SK-N-SH (cell line): Measurements from ENCODE around the gene KDELR1. TPM values are rescaled to one million over a fixed set of nuclear protein-coding genes. Genes with fewer than 3 reads are reported as not detected.

Source experiments
- CTCF ChIA-PET: fragments of 300-600, 350-600 bp; formaldehyde crosslinking; extraction: SDS; loops from one replicate; lab custom pipeline; 2021; lab: Yijun Ruan, JAX
- POLR2A ChIA-PET: fragments of 350-600 bp; sonication (Branson Sonifier 250); formaldehyde crosslinking; extraction: SDS; loops from one replicate; lab custom pipeline; 2020; ENCODE audit warnings: antibody characterized with exemption, inconsistent platforms; lab: Yijun Ruan, JAX
- DNase-seq: peaks from one replicate; pipeline ENCODE4 v3.0.0; 2012
- H2AFZ ChIP-seq: fragments of 200-600 bp; sonication (generic); 2 replicates; pipeline ENCODE4 v1.8.1; 2016; ENCODE audit warnings: antibody characterized with exemption, mild to moderate bottlenecking, low read depth
- H3F3A ChIP-seq: fragments of 200-600 bp; sonication (generic); replicated peaks from 2 replicates; pipeline ENCODE3; 2016; ENCODE audit warnings: antibody characterized with exemption, mild to moderate bottlenecking; ENCODE audit not compliant: insufficient read depth
- H3K27ac ChIP-seq, 2 experiments: fragments of 200-500 bp in 1 of 2; fragments of 200-600 bp in 1 of 2; sonication (Bioruptor generic) in 1 of 2; sonication (generic), shearing (Covaris generic) in 1 of 2; 2 replicates each; pipeline versions ENCODE4 v1.5.1 to v1.6.1; 2014 to 2016; ENCODE audit warnings: low read depth in 2 of 2, inconsistent platforms in 1 of 2, low read length in 1 of 2, mild to moderate bottlenecking in 1 of 2, mixed read lengths in 1 of 2
- H3K27me3 ChIP-seq: fragments of 200-600 bp; sonication (generic), shearing (Covaris generic); 2 replicates; pipeline ENCODE4 v1.6.1; 2016; ENCODE audit warnings: mixed run types; ENCODE audit not compliant: insufficient read depth
- H3K36me3 ChIP-seq, 2 experiments: fragments of 200-500 bp in 1 of 2; fragments of 200-600 bp in 1 of 2; sonication (Bioruptor generic) in 1 of 2; sonication (generic) in 1 of 2; replicated peaks in 1 of 2; 2 replicates each; pipeline versions ENCODE3 to v1.5.1; 2014 to 2016; ENCODE audit warnings: low read length in 1 of 2, mild to moderate bottlenecking in 1 of 2; ENCODE audit not compliant: insufficient read depth in 2 of 2, control insufficient read depth in 1 of 2
- H3K4me1 ChIP-seq, 2 experiments: fragments of 200-500 bp in 1 of 2; fragments of 200-600 bp in 1 of 2; sonication (Bioruptor generic) in 1 of 2; sonication (generic), shearing (Covaris generic) in 1 of 2; 2 replicates each; pipeline versions ENCODE4 v1.5.1 to v1.6.1; 2014 to 2016; ENCODE audit warnings: low read depth in 1 of 2, low read length in 1 of 2, mixed run types in 1 of 2; ENCODE audit not compliant: insufficient read depth in 2 of 2, control insufficient read depth in 1 of 2
- H3K4me2 ChIP-seq: fragments of 200-600 bp; sonication (generic), shearing (Covaris generic); 2 replicates; pipeline ENCODE4 v1.6.1; 2017; ENCODE audit warnings: mixed run types
- H3K4me3 ChIP-seq, 2 experiments: fragments of 200-500 bp in 1 of 2; fragments of 200-600 bp in 1 of 2; sonication (Bioruptor generic) in 1 of 2; sonication (generic), shearing (Covaris generic) in 1 of 2; 2 replicates each; pipeline versions ENCODE4 v1.5.1 to v1.8.1; 2014 to 2016; ENCODE audit warnings: low read depth in 2 of 2, inconsistent platforms in 1 of 2, low read length in 1 of 2, mild to moderate bottlenecking in 1 of 2, mixed read lengths in 1 of 2, moderate library complexity in 1 of 2
- H3K79me2 ChIP-seq: fragments of 200-600 bp; sonication (generic); 2 replicates; pipeline ENCODE4 v1.8.1; 2017; ENCODE audit warnings: mild to moderate bottlenecking; ENCODE audit not compliant: insufficient read depth
- H3K9ac ChIP-seq: fragments of 200-600 bp; sonication (generic); 2 replicates; pipeline ENCODE4 v1.6.1; 2017; ENCODE audit warnings: mixed run types
- H3K9me2 ChIP-seq: fragments of 200-600 bp; sonication (generic); 2 replicates; pipeline ENCODE4 v1.6.1; 2017; ENCODE audit warnings: mixed run types
- H3K9me3 ChIP-seq: fragments of 200-600 bp; sonication (generic); 2 replicates; pipeline ENCODE4 v1.6.1; 2017; ENCODE audit warnings: mixed run types, mild to moderate bottlenecking, moderate library complexity
- H4K20me1 ChIP-seq: fragments of 200-600 bp; sonication (generic); 2 replicates; pipeline ENCODE4 v1.6.1; 2017; ENCODE audit warnings: mild to moderate bottlenecking, mixed run types; ENCODE audit not compliant: insufficient read depth
- CHD2 ChIP-seq: fragments of 150-350 bp; IDR thresholded peaks from 2 replicates; pipeline ENCODE4 v1.6.1; 2018; ENCODE audit warnings: low read length; ENCODE audit not compliant: partially characterized antibody
- ELF1 ChIP-seq: IDR thresholded peaks from 2 replicates; pipeline ENCODE4 v1.4.0; 2012
- EZH2phosphoT487 ChIP-seq: fragments of 200-600 bp; sonication (generic); IDR thresholded peaks from 2 replicates; pipeline ENCODE4 v1.6.1; 2017; ENCODE audit warnings: low read depth, mixed run types, mild to moderate bottlenecking, antibody characterized with exemption, moderate library complexity, borderline replicate concordance
- FOSL2 ChIP-seq: IDR thresholded peaks from 2 replicates; pipeline ENCODE4 v1.4.0; 2012; ENCODE audit warnings: low read depth, mild to moderate bottlenecking, moderate library complexity, borderline replicate concordance
- FOXJ3 ChIP-seq: sonication (generic); formaldehyde crosslinking; IDR thresholded peaks from 2 replicates; pipeline ENCODE4 v1.5.1; 2020; ENCODE audit warnings: mild to moderate bottlenecking, missing genetic modification reagents
- GATA2 ChIP-seq: sonication (generic); formaldehyde crosslinking; IDR thresholded peaks from 2 replicates; pipeline ENCODE4 v1.5.0; 2020; ENCODE audit warnings: mild to moderate bottlenecking, missing genetic modification reagents
- MEF2A ChIP-seq: IDR thresholded peaks from 2 replicates; pipeline ENCODE4 v1.4.0; 2012; ENCODE audit warnings: low read depth, borderline replicate concordance
- NFIC ChIP-seq: IDR thresholded peaks from 2 replicates; pipeline ENCODE4 v1.4.0; 2012; ENCODE audit warnings: borderline replicate concordance
- RAD21 ChIP-seq: IDR thresholded peaks from 2 replicates; pipeline ENCODE4 v1.6.1; 2012; ENCODE audit warnings: mild to moderate bottlenecking, low read length
- SMC3 ChIP-seq: IDR thresholded peaks from 2 replicates; pipeline ENCODE4 v1.6.1; 2012; ENCODE audit warnings: low read depth, low read length, improper control_type of control experiment
- TAF1 ChIP-seq: IDR thresholded peaks from 2 replicates; pipeline ENCODE4 v1.6.1; 2012; ENCODE audit warnings: low read depth, mild to moderate bottlenecking, low read length, moderate library complexity, borderline replicate concordance
- TCF12 ChIP-seq: IDR thresholded peaks from 2 replicates; pipeline ENCODE4 v1.4.0; 2012
- YY1 ChIP-seq: IDR thresholded peaks from 2 replicates; pipeline ENCODE4 v1.4.0; 2012; ENCODE audit warnings: low read depth, mild to moderate bottlenecking
- WGBS: methylation state at CpG from one replicate; pipeline ENCODE4 v1.1.6; 2017; ENCODE audit warnings: low lambda C conversion rate; 5-methylcytosine and 5-hydroxymethylcytosine counted together
- polyA plus RNA-seq, 3 experiments: library from polyadenylated mRNA; depleted of rRNA; stranded (reverse); fragments of >200 nt; gene quantifications; 2 replicates each; pipeline ENCODE4 v1.2.3, GENCODE V29; 2012
- TF ChIP-seq, protein P1 (sequence below): fragments of 200-600 bp; sonication (generic); IDR thresholded peaks from 2 replicates; pipeline ENCODE4 v1.6.1; 2017; ENCODE audit warnings: antibody characterized with exemption, mild to moderate bottlenecking, moderate library complexity
- TF ChIP-seq, protein P2 (sequence below): fragments of 150-350 bp; IDR thresholded peaks from 2 replicates; pipeline ENCODE4 v1.6.1; 2016; ENCODE audit warnings: mild to moderate bottlenecking, low read depth, low read length
- TF ChIP-seq, protein P3 (sequence below): IDR thresholded peaks from 2 replicates; pipeline ENCODE4; 2012
- TF ChIP-seq, protein P4 (sequence below): IDR thresholded peaks from 2 replicates; pipeline ENCODE4 v1.4.0; 2012; ENCODE audit warnings: low read depth, borderline replicate concordance

The KDELR1 gene
- polyA plus RNA-seq, 1 of the 3 experiments (the other 2 are of a cell fraction): 138 TPM

DNA sequence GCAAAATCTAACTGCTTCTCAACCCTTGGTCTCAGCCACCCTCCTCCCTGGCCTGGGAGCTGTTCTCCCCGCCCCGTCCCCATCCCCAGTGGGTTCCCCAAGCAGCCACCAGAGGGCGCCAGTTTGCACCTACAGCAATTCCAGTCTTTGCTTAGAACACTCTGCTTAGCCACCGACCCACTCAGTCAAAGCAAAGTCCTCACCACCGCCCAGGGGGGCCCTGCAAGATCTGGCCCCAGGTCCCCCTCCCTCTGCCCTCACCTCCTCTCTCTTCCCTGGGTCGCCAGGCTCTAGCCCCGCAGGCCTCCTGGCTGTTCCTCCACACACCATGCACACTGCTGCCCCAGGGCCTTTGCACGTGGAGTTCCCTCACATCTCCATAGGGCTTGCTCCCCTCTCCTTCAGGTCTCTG lies 40.0 kb downstream of the KDELR1 start:
- H3K9me2 ChIP-seq: no peaks in the 10 kb centered on the region
- no peak overlapping the region for H3K27ac ChIP-seq
- H3K9ac ChIP-seq: no peak overlapping the region
- H3K4me2 ChIP-seq: no peak overlapping the region
- no peaks in the 10 kb centered on the region for H4K20me1 ChIP-seq
- H3K4me3 ChIP-seq: peak overlapping the region in 1 of 2 experiments; percentile 6; a peak in 1 of 4 replicates
- POLR2A ChIA-PET: interaction anchor here (1.3 kb wide), 1 partner anchor 94 kb away, joined by 5 read pairs; the partner anchor contains the start of gene GRWD1
- peaks cover 5% of the 10 kb centered on the region for H3F3A ChIP-seq
- no peaks in the 10 kb centered on the region for H3K36me3 ChIP-seq
- H2AFZ ChIP-seq: no peak overlapping the region
- TF ChIP-seq SMC3 (peak; percentile 59), RAD21 (peak; percentile 67), CHD2 (no peak)
- TF ChIP-seq, protein P1, sequence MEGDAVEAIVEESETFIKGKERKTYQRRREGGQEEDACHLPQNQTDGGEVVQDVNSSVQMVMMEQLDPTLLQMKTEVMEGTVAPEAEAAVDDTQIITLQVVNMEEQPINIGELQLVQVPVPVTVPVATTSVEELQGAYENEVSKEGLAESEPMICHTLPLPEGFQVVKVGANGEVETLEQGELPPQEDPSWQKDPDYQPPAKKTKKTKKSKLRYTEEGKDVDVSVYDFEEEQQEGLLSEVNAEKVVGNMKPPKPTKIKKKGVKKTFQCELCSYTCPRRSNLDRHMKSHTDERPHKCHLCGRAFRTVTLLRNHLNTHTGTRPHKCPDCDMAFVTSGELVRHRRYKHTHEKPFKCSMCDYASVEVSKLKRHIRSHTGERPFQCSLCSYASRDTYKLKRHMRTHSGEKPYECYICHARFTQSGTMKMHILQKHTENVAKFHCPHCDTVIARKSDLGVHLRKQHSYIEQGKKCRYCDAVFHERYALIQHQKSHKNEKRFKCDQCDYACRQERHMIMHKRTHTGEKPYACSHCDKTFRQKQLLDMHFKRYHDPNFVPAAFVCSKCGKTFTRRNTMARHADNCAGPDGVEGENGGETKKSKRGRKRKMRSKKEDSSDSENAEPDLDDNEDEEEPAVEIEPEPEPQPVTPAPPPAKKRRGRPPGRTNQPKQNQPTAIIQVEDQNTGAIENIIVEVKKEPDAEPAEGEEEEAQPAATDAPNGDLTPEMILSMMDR: peak; percentile 82
- TF ChIP-seq, all 33 proteins: peak for 3
- H3K27me3 ChIP-seq: no peaks in the 10 kb centered on the region
- WGBS: 53% methylated on average over 8 of the region's 8 CpGs
- peak; percentile 86 for DNase-seq
- H3K9me3 ChIP-seq: no peaks in the 10 kb centered on the region
- CTCF ChIA-PET: interaction anchor here (0.7 to 3.1 kb wide), 13 partner anchors 9 to 94 kb away, joined by 3 to 17 read pairs (median 4); partner anchors contain the start of genes GRIN2D and KDELR1
- no peaks in the 10 kb centered on the region for H3K79me2 ChIP-seq
- H3K4me1 ChIP-seq: peaks cover 0 to 2% of the 10 kb centered on the region in 2 experiments; a peak in 1 of 4 replicates

DNA sequence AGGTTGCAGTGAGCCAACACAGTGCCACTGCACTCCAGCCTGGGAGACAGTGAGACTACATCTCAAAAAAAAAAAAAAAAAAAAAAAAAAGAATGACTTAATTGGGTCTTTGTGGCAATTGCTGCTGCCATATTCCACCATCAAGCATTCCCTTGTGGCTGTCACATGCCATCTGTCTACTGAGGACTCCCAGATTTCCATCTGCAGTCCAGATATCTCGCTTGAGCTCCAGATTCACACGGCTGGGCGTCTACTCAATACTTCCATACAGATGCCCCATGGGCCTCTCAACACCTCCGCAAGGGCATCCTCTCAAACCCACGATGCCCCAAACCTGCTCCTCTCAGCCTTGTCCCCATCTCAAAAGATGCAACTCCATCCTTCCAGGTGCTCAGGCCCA lies 40.5 kb downstream of the KDELR1 start:
- ChIA-PET CTCF (interaction anchor here (0.7 to 3.1 kb wide), 14 partner anchors 8 to 94 kb away, joined by 3 to 17 read pairs (median 4); partner anchors contain the start of genes GRIN2D and KDELR1), POLR2A (interaction anchor here (1.0 to 1.3 kb wide), 2 partner anchors 30 to 95 kb away, joined by 3 to 5 read pairs; partner anchors contain the start of gene GRWD1)
- Histone ChIP-seq H3K27me3 (no peaks in the 10 kb centered on the region), H4K20me1 (no peaks in the 10 kb centered on the region), H3K4me3 (peak overlapping the region in 1 of 2 experiments; percentile 6; a peak in 1 of 4 replicates), H3K9me3 (no peaks in the 10 kb centered on the region), H2AFZ (no peak overlapping the region), H3K9me2 (no peaks in the 10 kb centered on the region), H3K4me1 (peaks cover 0 to 2% of the 10 kb centered on the region in 2 experiments; a peak in 1 of 4 replicates), H3K36me3 (no peaks in the 10 kb centered on the region), H3K79me2 (no peaks in the 10 kb centered on the region), H3K4me2 (no peak overlapping the region), H3K9ac (no peak overlapping the region), H3F3A (peaks cover 5% of the 10 kb centered on the region), H3K27ac (no peak overlapping the region)
- WGBS: 92% methylated on average over 5 of the region's 5 CpGs
- no peak for TF ChIP-seq SMC3
- no peak for TF ChIP-seq TAF1
- TF ChIP-seq, protein P2, sequence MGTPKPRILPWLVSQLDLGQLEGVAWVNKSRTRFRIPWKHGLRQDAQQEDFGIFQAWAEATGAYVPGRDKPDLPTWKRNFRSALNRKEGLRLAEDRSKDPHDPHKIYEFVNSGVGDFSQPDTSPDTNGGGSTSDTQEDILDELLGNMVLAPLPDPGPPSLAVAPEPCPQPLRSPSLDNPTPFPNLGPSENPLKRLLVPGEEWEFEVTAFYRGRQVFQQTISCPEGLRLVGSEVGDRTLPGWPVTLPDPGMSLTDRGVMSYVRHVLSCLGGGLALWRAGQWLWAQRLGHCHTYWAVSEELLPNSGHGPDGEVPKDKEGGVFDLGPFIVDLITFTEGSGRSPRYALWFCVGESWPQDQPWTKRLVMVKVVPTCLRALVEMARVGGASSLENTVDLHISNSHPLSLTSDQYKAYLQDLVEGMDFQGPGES: no peak
- no peak for TF ChIP-seq FOSL2
- no peak for TF ChIP-seq NFIC
- TF ChIP-seq GATA2 (CRISPR knock-in tag): no peak
- no peak for TF ChIP-seq FOXJ3 (CRISPR knock-in tag)
- no peak for TF ChIP-seq TCF12
- TF ChIP-seq YY1: no peak
- TF ChIP-seq, protein P1: no peak
- TF ChIP-seq EZH2phosphoT487: no peak
- no peak for TF ChIP-seq MEF2A
- no peak for TF ChIP-seq CHD2
- TF ChIP-seq, protein P3, sequence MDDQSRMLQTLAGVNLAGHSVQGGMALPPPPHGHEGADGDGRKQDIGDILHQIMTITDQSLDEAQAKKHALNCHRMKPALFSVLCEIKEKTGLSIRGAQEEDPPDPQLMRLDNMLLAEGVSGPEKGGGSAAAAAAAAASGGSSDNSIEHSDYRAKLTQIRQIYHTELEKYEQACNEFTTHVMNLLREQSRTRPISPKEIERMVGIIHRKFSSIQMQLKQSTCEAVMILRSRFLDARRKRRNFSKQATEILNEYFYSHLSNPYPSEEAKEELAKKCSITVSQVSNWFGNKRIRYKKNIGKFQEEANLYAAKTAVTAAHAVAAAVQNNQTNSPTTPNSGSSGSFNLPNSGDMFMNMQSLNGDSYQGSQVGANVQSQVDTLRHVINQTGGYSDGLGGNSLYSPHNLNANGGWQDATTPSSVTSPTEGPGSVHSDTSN: no peak
- no peak for TF ChIP-seq ELF1
- TF ChIP-seq, protein P4, sequence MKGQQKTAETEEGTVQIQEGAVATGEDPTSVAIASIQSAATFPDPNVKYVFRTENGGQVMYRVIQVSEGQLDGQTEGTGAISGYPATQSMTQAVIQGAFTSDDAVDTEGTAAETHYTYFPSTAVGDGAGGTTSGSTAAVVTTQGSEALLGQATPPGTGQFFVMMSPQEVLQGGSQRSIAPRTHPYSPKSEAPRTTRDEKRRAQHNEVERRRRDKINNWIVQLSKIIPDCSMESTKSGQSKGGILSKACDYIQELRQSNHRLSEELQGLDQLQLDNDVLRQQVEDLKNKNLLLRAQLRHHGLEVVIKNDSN: no peak
- no peak for DNase-seq
